ENCODE results near the gene FGR.

FGR gene

GRCh38 chr1:27589841-27590426 lies 45.1 kb downstream of the FGR start:
- peak overlapping the region; percentile 47 for H3K4me3 ChIP-seq
- no peaks in the 10 kb centered on the region for H3K27me3 ChIP-seq
- H3K27ac ChIP-seq = peak overlapping the region; percentile 62
- peak overlapping the region; percentile 92 for H3K4me2 ChIP-seq
- H4K20me1 ChIP-seq = peaks cover 100% of the 10 kb centered on the region
- peak overlapping the region; percentile 59; the same call in 1 of the 2 replicates for H3K9ac ChIP-seq
- no peak for TF ChIP-seq Cebpa-rat (IDR thresholded peaks at IDR 0.05)
- no peaks in the 10 kb centered on the region for H3K9me3 ChIP-seq
- H3K36me3 ChIP-seq = peaks cover 69% of the 10 kb centered on the region
- peaks cover 92% of the 10 kb centered on the region for H3K4me1 ChIP-seq

GRCh38 chr1:27589441-27589840 lies 45.5 kb downstream of the FGR start:
- Histone ChIP-seq H3K4me1 (peaks cover 87% of the 10 kb centered on the region), H4K20me1 (peaks cover 100% of the 10 kb centered on the region), H3K4me2 (peak overlapping the region; percentile 92), H3K9ac (0 out of 2 replicates have a peak overlapping the region, but pooled peaks have one; percentile 59), H3K27ac (peak overlapping the region; percentile 62), H3K36me3 (peaks cover 74% of the 10 kb centered on the region), H3K9me3 (no peaks in the 10 kb centered on the region), H3K4me3 (no peak overlapping the region), H3K27me3 (no peaks in the 10 kb centered on the region)
- TF ChIP-seq Cebpa-rat (IDR thresholded peaks at IDR 0.05) = no peak

GRCh38 chr1:27588256-27589232 lies 46.4 kb downstream of the FGR start:
- 0 out of 2 replicates have a peak overlapping the region, but pooled peaks have one; percentile 59 for H3K9ac ChIP-seq
- no peak for TF ChIP-seq Cebpa-rat (IDR thresholded peaks at IDR 0.05)
- no peaks in the 10 kb centered on the region for H3K27me3 ChIP-seq
- no peaks in the 10 kb centered on the region for H3K9me3 ChIP-seq
- peak overlapping the region; percentile 62; the same call in 1 of the 2 replicates for H3K27ac ChIP-seq
- H3K4me3 ChIP-seq = no peak overlapping the region
- H4K20me1 ChIP-seq = peaks cover 100% of the 10 kb centered on the region
- H3K36me3 ChIP-seq = peaks cover 75% of the 10 kb centered on the region
- peak overlapping the region; percentile 92 for H3K4me2 ChIP-seq
- H3K4me1 ChIP-seq = peaks cover 78% of the 10 kb centered on the region

GRCh38 chr1:27585684-27586083 lies 49.3 kb downstream of the FGR start:
- Histone ChIP-seq H3K27ac (0 out of 2 replicates have a peak overlapping the region, but pooled peaks have one; percentile 29), H3K9me3 (no peaks in the 10 kb centered on the region), H3K9ac (no peak overlapping the region), H3K36me3 (peaks cover 85% of the 10 kb centered on the region), H4K20me1 (peaks cover 100% of the 10 kb centered on the region), H3K4me3 (no peak overlapping the region), H3K27me3 (no peaks in the 10 kb centered on the region), H3K4me1 (peaks cover 63% of the 10 kb centered on the region), H3K4me2 (no peak overlapping the region)
- no peak for TF ChIP-seq Cebpa-rat (IDR thresholded peaks at IDR 0.05)

GRCh38 chr1:27584453-27584852 lies 50.5 kb downstream of the FGR start:
- H3K4me1 ChIP-seq = peaks cover 63% of the 10 kb centered on the region
- no peak for TF ChIP-seq Cebpa-rat (IDR thresholded peaks at IDR 0.05)
- no peak overlapping the region for H3K4me2 ChIP-seq
- no peak overlapping the region for H3K4me3 ChIP-seq
- no peak overlapping the region for H3K27ac ChIP-seq
- no peaks in the 10 kb centered on the region for H3K9me3 ChIP-seq
- H3K36me3 ChIP-seq = peaks cover 75% of the 10 kb centered on the region
- peaks cover 100% of the 10 kb centered on the region for H4K20me1 ChIP-seq
- H3K9ac ChIP-seq = no peak overlapping the region
- H3K27me3 ChIP-seq = no peaks in the 10 kb centered on the region

- no peak for TF ChIP-seq Cebpa-rat (IDR thresholded peaks at IDR 0.05)
- Histone ChIP-seq H3K27me3 (no peaks in the 10 kb centered on the region), H3K4me3 (no peak overlapping the region), H3K4me1 (peaks cover 63% of the 10 kb centered on the region), H3K4me2 (no peak overlapping the region), H3K36me3 (peaks cover 65% of the 10 kb centered on the region), H4K20me1 (peaks cover 100% of the 10 kb centered on the region), H3K27ac (no peak overlapping the region), H3K9ac (no peak overlapping the region), H3K9me3 (no peaks in the 10 kb centered on the region)
Measured at GRCh38 chr1:27583479-27583878, 51.5 kb downstream of the FGR start.

- TF ChIP-seq Cebpa-rat (IDR thresholded peaks at IDR 0.05) = no peak
- H3K9ac ChIP-seq = no peak overlapping the region
- no peak overlapping the region for H3K4me2 ChIP-seq
- H3K27me3 ChIP-seq = no peaks in the 10 kb centered on the region
- H3K9me3 ChIP-seq = no peaks in the 10 kb centered on the region
- H3K4me1 ChIP-seq = peaks cover 65% of the 10 kb centered on the region
- no peak overlapping the region for H3K4me3 ChIP-seq
- H4K20me1 ChIP-seq = peaks cover 100% of the 10 kb centered on the region
- 0 out of 2 replicates have a peak overlapping the region, but pooled peaks have one; percentile 28 for H3K27ac ChIP-seq
- peaks cover 49% of the 10 kb centered on the region for H3K36me3 ChIP-seq
Measured at GRCh38 chr1:27581823-27582243, 53.2 kb downstream of the FGR start.

- peaks cover 93% of the 10 kb centered on the region for H3K4me1 ChIP-seq
- peak overlapping the region; percentile 70; the same call in 1 of the 2 replicates for H3K9ac ChIP-seq
- H3K9me3 ChIP-seq = no peaks in the 10 kb centered on the region
- peak overlapping the region; percentile 92 for H3K4me2 ChIP-seq
- no peaks in the 10 kb centered on the region for H3K27me3 ChIP-seq
- H3K27ac ChIP-seq = peak overlapping the region; percentile 84
- H4K20me1 ChIP-seq = peaks cover 99% of the 10 kb centered on the region
- H3K36me3 ChIP-seq = peaks cover 14% of the 10 kb centered on the region
- TF ChIP-seq Cebpa-rat (IDR thresholded peaks at IDR 0.05) = no peak
- peak overlapping the region; percentile 66 for H3K4me3 ChIP-seq
Measured at GRCh38 chr1:27577504-27578188, 57.3 kb downstream of the FGR start.

GRCh38 chr1:27576806-27577227 lies 58.2 kb downstream of the FGR start:
- H3K4me2 ChIP-seq = peak overlapping the region; percentile 92
- H3K36me3 ChIP-seq = peaks cover 6% of the 10 kb centered on the region
- peaks cover 99% of the 10 kb centered on the region for H4K20me1 ChIP-seq
- H3K4me3 ChIP-seq = peak overlapping the region; percentile 66
- peak overlapping the region; percentile 84 for H3K27ac ChIP-seq
- no peaks in the 10 kb centered on the region for H3K9me3 ChIP-seq
- peak overlapping the region; percentile 70 for H3K9ac ChIP-seq
- peaks cover 97% of the 10 kb centered on the region for H3K4me1 ChIP-seq
- TF ChIP-seq Cebpa-rat (IDR thresholded peaks at IDR 0.05) = no peak
- H3K27me3 ChIP-seq = no peaks in the 10 kb centered on the region
